Measurements from ENCODE around the gene GET4.
A peak's percentile ranks its signal among the peaks of the same experiment; 100 is the strongest.
"Not testable (repeated sequence)": the region's sequence is repeated elsewhere in the genome, so short reads cannot be mapped to it uniquely, and the experiment has no call there.

Gene GET4

DNA sequence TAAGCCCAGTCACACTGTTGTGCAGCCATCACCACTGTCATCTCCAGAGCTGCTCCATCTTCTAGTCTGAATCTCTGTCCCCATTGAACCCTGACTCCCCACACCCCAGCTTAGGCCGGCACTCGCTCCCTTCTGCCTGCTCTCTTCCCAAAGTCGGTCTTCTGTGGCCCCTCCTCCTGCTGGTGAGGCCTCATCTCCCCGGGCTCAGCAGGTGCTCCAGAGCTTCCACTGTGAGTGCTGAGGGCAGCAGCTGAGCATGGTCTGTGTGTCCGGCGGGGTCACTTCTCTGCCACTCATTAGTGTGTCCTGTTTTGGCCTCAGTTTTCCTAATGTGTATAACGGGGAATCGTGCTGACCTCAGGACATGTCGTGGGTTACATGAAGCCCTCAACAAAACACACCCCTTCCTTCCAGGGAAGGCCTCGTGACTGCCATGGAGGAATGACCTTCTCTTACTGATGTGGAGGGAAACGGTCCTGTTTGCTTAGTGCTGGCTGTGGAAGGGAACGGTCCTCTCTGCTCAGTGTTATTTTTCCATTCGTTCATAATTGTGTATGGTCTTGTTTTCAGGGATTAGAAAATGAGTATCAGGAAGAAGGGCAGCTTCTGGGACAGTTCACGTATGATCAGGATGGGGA, 4.3 kb upstream of the GET4 start:
- DNase-seq = no peak

DNA sequence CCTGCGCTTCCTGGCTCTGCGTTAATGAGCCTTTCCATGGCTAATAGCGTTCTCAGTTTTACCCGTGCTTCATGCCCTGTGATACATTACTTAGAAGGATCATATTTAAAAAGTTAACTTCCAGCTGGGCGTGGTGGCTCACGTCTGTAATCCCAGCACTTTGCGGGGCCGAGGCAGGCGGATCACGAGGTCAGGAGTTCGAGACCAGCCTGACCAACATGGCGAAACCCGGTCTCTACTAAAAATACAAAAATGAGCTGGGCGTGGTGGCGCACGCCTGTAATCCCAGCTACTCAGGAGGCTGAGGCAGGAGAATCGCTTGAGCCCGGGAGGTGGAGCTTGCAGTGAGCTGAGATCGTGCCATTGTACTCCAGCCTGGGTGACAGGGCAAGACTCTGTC, 3.7 kb upstream of the GET4 start:
- DNase-seq = not testable (repeated sequence)

DNA sequence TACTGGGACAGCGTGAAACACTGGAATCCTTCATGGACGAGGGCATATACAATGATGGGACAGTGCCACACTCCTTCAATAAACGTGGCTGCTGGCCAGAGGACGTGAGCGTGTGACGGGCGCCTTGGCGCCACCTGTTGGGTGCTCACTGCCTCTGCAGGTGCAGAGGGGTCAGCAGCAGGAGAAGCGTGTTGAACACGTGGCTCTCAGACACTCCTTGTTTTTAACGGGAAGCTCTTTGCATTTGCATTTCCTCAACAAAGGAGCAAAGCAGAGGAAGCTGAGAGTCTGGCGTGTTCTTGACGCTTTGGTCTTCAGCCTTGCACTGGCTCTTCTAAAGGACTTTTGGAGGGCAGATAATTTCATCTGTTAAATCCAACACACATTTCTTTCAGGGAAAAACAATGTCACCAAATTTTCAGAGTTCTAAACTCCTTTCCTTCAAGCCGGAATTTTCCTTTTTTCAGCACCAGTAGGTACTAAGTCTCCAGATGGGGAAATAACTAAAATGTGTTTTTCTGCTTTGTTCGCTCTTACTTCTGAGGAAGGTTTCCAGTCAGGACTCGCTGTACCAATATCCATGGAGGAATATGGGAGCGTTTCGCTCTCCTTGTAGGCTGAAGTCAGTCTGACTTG, 2.9 kb upstream of the GET4 start:
- DNase-seq = peak; percentile 81

DNA sequence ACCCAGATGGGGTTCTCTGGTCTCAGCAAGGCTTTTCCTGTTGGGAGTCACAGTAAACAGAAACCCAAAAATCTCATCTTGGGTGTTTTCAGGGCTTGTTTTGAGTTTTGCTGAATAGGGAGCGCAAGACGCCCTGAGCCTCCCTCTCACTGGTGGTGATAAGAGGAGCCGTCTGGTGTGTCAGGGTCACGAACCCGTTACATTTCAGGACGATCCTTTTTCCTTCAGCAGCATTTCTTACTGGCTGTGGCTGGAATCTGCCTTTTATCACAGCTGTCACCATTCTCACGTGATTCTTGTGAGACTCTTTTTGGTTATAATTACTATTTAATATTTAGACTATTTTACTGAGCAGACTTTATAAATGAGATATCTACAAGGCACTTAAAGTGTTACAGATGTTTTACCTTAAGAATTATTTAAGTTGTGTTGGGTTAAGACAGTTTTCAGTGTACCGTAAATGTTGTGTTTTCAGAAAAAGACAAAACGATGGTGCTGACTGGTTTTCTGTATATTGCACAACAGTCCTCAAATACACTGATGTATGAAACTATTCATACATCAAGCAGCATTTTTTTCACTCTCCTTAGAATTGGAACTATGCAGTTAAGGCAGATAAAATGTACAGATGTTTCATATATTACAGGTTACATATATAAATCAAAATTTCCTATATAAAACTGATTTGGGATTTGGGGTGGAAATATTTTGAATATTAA, 2.2 kb upstream of the GET4 start:
- no peak for DNase-seq

DNA sequence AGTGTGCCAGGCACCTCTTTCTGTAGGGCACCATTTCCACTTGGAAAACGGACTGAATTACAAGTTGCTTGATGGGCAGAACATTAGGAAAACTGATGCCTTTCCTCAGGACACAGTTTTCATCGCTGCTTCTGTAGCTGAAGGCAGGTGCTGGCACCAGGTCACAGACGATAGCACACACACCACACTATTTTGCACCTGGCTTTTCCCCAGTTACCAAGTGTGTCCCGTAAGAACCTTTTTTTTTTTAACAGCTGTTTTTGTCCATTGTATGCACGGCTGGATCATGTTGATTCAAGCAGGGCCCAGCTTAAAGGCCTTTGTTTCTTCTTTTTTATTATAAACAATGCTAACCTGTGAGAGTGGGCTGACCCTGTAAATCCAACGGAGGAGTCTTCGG, 1.3 kb upstream of the GET4 start:
- DNase-seq = no peak

DNA sequence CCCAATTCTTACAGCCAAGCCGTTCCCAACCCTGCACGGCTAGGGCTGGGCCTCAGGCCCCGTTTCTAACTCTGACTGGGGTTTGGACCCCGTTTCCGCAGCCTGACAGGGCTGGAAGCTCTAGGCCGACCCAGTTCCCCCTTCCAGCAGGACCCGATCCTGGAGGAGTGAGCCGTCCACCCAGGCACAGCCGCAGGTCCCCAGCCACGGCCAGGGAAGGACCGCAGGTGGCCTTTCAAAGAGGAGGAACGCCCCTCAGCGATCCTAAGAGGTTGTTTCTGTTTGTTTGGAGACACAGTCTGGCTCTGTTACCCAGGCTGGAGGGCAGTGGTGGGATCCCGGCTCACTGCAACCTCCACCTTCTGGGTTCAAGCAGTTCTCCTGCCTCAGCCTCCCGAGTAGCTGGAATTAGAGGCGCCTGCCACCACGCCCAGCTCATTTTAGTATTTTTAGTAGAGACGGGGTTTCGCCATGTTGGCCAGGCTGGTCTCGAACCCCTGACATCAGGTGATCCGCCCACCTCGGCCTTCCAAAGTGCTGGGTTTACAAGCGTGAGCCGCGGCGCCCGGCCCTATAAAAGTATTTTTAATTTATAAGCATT, 778 bp upstream of the GET4 start:
- DNase-seq = no peak

DNA sequence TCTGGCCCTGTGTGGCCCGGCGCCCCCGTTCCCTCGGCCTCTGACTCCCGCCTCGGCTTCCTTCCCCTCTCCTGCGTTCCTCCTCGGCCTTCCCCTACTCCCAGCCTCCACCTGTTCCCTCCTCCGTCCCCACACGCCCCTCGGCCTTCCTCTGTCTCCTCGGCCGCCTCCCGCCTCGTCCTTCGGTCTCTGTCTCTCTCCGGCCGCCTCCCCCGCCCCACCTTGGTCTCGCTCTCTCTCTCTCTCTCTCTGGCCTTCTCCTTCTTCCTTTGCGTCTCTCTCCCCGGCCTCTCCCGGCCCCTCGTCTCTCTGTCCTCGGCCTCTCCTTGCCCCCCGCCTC, 588 bp downstream of the GET4 start:
- DNase-seq = no peak

DNA sequence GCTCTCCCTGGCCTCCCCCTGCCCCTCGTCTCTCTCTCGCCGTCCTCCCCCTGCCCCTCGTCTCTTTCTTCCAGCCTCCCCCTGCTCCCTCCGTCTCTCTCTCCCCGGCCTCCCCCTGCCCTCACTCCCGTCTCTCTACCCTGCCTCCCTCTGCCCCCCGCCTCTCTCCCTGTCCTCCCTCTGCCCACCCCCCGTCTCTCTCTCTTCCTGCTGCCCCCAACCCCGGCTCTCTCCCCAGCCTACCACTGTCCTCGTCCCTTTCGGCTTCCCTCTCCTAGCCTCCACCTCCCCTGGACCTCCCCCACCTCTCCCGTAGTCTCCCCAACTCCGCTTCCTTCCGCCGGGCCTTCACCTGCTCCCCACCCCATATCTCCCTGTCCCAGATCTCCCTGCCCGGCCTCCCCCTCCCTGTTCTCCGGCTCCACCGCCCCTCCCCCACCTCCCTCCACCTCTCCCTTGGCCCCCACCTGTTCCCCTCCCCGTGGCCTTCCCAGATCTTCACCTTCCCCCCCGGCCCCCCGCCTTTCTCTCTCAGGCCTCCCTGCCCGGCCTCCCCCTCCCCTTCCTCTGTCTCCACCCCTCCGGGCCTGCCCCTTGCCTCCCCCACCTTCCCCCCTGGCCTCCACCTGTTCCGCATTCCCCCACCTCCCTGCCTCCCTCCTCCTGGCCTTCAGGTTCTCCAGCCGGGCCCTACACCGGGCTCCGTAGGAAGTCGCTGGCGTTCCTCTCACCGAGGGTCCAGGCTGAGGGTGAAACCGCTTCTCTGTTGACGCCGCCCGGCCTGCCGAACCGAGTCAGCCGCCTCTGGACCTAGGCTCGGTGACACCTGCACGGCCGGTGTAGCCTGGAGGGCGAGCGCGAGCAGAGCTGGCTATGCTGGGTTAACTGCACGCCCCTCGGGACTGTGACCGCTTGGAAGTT, 1.2 kb downstream of the GET4 start:
- DNase-seq = no peak

DNA sequence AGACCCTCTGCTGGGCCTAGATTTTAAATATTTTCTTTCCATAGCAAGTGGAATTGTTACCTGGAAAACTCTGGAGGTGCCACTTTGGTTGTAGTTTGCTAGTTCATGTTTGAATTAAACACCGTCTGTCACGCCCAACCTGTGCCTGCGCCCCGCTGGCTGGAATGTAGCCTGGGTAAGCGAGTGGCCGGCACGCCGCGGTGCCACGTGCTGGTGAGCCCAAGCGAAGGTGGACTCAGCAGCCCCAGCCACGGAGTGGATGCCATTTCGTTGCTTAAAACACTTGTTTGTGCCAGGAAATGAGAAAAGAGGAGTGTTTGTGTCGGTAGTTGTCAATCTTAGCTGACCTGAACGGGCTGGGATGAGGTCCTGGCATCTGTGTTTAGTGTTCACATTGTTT, 2.7 kb downstream of the GET4 start:
- no peak for DNase-seq

DNA sequence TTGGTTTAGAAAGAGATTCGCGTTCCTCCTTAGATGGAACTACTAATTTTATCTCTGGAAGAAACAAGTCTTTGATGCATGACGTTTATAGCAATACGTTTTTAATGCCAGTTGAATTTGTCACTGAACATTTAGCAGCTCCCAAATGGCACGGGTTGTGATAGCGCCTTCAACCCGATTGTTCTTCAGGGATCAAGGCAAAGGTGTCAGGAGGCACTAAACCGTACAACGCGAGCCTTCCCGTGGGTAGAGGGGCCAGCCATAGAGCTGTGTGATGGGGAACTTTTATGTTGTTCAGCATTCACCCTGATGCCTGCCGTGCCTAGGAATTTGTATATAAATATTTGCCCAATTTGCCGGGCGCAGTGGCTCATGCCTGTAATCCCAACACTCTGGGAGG, 3.4 kb downstream of the GET4 start:
- no peak for DNase-seq

DNA sequence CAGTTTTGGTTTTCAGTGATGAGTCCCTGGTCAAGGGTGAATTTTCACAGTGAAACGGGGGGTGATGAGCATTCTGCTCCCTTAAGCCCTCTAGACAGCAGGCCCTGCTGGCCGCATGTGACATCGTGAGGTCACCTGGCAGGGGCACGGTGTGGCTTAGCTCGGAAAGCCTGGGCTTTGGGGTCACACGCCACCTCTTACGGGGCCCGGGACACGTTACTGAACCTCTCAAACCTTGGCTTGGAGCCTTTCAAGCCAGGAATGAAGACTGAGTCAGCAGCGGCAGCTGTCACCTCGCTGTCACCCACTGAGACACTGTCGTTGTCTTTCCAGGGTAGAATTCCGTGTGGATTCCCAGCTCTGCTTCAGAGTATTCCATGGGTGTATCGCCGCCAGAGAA, 4.1 kb downstream of the GET4 start:
- DNase-seq = no peak

DNA sequence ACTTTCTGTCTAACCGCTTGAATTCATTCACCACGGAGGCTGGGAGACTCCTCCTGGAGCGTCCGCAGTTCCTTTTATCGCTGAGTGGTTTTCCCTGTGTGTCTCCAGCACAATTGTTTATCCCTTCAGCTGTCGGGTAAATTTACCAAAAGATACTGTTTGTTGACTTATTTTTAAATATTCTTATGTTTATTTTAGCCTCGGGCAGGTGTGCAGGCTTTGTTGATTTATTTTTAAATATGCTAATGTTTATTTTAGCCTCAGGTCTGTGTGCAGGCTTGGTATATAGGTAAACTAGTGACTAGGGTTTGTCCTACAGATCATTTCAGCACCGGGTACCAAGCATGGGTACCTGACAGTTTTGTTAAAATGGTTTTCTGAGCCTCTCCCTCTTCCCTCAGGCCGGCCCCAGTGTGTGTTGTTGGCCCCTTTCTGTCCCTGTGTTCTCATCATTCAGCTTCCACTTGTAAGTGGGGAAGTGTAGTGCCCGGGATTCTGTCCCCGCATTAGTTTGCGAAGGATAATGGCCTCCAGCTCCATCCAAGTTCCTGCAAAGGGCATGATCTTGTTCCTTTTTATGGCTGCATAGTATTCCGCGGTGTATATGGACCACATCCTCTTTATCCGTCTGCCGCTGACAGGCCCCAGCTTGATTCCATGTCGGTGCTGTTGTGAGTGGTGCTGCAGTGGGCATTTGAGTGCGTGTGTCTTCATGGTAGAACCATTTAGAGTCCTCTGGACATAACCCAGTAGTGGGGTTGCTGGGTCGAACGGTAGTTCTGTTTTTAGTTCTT, 5.3 kb downstream of the GET4 start:
- no peak for DNase-seq

DNA sequence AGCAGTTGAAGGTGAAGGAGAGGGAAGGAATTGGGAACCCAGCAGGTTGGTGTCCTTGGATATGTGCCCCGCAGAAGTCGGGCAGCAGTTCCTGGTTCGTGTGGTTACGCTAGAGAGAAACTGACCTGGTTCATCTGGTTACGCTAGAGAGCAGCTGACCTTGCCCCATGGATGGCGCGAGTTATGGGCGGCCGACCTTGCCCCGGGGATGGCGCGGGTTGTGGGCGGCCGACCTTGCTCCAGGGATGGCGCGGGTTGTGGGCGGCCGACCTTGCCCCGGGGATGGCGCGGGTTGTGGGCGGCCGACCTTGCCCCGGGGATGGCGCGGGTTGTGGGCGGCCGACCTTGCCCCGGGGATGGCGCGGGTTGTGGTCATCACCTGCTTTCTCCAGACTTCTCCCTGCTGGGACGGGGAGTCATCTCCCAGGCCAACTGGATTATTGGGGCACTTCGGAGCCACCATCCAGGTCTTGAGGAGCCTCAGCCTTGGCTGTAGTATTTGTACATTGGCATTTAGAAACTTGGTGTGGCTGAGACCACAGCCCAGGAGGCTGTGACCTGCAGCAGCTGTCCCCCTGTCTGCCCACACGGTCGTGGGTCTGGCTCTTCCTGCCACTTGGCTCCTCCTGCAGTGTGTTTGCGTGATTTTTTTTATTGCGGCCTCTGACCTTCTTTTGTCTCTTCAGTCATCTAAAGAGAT, 6.1 kb downstream of the GET4 start:
- DNase-seq = no peak

DNA sequence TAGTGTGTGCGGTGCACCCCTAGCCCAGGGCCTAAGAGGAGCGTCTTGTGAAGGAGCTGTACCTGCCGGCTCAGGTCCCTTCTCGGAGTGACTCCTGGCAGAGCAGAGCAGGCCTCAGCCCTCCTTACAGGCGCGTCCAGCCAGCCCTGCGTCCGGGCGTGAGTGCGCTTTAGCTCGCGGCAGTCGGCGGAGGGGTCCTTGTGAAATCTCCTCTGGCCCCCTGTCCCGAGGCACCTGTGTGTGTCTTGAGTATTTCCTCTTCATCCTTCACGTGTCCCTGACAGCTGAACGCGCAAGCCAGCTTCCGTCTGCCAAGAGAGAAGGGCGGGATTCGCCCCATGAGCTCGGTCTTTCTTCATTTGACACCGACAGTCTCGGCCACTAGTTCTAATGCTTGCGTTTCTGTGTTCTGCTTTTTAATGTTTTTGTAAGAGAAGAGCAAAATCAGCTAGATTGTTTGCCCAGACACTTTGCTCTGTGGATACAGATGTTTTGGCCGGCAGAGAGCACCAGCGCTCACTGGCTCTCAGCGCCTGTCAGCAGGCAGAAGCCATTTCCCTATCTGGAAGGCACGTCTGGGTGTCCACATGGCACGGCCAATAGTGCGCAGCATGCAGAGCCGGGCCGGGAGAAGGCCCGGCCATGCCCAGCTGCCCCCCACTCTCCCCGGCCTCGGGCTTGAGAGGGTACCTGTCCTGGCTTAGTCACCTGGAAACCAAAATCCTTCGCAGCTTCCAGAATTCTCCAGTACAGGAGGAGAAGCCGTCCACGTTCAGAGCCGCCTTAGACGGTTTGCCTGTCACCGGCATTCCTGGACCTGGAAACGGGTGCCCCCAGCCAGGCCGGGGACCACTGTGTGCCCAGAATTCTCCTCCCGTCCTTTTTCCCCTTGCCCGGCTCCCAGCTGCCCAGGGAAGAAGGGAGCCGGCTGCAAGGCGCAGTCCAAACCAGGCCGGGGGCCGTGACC, 7.0 kb downstream of the GET4 start:
- no peak for DNase-seq

DNA sequence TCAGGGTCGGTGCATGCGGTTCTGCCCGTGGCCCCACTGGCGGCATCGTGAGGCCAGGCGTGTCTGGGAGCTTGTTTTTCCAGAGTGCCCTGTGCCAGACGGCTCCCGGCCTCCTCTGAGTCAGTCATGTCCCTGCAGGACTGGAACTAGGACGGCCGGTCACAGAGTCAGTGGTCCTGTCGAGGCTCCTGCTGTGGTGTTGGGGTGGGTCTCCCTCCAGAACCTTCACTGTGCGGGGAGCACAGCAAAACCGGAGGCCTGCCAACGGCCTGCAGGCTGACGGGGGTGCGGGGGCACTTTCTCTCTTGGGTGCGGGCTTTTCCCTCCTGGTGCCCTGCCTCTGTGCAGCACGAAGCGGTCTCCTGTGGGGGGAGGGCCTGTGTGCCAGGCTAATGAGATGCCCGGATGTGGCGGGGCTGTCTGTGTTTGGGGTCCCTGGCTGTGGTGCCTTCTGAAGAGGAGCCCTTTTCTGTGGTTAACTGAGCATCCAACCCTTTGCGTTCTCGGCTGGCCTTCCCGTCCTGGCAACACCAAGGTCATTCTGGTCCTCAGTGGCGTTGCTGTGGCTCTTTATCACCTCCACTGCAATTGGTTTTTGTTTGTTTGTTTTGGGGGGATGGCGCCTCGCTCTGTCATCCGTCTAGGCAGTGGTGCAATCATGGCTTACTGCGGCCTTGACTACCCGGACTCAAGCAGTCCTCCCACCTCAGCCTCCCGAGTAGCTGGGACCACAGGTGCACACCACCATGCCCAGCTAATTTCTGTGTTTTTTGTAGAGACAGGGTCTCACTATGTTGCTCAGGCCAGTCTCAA, 8.0 kb downstream of the GET4 start:
- DNase-seq = no peak

DNA sequence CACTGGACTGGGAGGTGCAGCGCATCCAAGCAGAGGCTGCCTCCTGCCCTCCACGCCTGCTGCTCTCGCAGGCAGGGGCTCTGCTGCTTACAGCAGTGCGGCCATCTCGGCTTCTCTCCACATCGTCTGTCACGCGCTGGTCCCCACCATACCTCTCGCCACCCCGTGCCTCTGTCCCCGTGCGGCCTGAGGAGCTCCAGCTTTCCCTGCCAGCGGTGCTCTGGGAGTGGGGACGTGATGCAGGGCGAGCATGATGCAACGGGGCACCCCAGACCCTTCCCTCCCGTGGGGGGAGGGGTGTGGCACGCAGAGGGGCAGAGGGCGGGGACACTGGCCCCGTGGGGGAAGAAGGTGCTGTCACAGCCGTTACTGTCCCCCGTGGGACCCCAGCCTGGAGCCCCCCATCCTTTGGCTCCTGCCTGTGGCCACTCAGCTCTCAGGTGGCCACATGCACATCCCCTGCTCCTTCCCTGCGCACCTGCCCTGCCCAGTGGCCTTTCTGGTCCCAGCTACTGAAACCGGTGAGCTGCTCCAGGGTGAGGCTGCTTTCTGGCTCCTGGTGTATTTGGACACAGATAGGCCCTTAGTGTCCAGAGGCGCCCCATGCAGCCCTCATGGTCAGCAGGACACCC, 9.0 kb downstream of the GET4 start:
- no peak for DNase-seq

DNA sequence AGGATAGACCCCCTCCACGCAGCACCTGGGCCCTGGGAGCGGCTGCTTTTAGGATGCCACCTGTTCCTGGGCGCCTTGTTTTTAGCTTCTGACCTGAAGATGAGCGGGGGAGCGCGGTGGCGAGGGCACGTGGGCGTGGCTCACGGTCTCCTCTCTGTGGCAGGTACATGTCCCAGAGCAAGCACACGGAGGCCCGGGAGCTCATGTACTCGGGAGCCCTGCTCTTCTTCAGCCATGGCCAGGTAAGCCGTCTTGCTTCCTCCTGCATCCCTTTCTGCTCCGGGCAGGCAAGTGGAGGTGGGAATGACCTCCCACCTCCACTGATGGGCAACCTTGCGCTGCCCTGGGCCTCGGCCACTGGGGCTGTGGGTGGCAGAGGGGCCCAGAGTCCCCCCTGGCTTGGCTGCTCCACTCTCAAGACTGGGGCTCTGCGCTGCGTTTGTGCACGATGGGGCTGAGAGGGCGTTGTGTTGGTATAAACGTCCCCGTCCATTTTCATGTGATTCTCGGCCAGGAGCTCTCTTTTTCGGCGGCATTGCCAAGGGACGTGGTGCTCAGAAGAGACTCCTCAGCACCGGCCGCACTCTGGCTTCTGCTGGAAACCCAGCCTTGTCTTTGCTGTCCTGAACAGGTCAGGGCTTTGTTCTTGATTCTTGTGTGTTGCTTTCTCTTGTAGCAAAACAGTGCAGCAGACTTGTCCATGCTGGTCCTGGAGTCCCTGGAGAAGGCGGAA, 9.7 kb downstream of the GET4 start:
- no peak for DNase-seq

Data from fibroblast of skin of scalp (primary cell).